GM18907 (cell line): Measurements from ENCODE around the gene ZCWPW1.
"Not testable (repeated sequence)": the region's sequence is repeated elsewhere in the genome, so short reads cannot be mapped to it uniquely, and the experiment has no call there.

Experiments used
- ATAC-seq: cut with Tn5 transposase; IDR thresholded peaks from one replicate; pipeline ENCODE4 v1.9.1; 2021; ENCODE audit warnings: mild to moderate bottlenecking, moderate library complexity; ENCODE audit not compliant: unreplicated experiment

Gene ZCWPW1

DNA sequence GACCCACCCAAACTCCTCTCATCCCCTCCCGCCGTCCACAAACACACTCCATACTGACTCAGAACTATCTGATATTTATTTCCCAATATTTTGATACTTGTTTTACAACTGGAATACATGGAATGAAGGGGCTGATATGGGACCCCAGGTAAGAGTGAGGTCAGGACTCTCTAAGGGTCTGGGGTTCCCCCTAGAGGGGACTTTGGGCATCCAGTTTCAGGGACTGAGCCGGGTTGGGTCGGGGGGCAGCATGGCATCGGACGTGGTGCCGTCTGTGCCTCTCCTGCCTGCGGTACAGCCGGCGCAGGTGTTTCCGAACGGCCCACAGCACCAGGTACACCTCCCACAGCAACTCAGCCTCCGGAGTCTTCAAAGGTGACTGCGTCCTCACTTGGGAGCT, 28.1 kb upstream of the ZCWPW1 start:
- ATAC-seq = no peak

DNA sequence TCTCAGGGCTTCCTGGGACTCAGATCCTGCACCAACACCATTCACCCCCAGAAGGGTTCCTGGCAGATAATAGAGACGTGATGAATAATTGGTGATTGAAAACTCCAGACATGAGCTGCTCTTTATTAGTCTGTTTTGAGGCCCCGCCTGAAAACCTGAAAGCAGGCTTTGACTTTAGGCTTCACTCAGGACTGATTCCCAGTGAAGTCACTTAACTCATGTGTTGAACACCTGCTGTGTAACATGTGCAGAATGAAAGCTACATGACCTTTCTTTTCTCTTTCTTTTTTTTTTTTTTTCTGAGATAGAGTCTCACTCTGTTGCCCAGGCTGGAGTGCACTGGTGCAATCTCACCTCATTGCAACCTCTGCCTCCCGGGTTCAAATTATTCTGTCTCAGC, 26.7 kb upstream of the ZCWPW1 start:
- ATAC-seq = no peak

DNA sequence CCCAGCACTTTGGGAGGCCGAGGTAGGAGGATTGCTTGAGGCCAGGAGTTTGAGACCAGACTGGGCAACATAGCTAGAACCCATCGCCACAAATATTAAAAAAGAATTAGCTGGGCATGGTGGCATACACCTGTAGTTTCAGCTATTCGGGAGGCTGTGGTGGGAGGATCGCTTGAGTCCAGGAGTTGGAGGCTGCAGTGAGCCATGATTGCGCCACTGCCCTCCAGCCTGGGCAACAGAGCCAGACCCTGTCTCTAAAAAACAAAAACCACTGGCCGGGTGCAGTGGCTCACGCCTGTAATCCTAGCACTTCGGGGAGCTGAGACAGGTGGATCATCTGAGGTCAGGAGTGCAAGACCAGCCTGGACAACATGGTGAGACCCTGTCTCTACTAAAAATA, 25.4 kb upstream of the ZCWPW1 start:
- not testable (repeated sequence) for ATAC-seq

DNA sequence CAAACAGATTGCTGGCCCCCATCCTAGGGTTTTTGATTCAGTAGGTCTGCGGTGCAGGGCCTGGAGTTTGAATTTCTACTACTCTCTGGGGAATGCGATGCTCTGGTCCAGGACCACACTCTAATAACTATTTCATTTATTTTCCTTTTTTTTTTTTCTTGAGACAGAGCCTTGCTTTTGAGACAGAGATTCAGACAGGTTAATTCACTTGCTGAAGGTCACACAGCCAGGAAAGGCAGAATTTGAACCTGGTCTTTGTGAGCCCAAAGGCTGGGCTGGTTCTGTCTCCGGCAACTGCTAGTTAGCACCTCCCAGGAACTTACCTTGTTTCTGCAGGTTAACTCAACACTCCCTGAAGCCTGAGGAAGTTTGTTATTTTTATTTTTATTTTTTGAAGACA, 24.0 kb upstream of the ZCWPW1 start:
- ATAC-seq = no peak

GRCh38 chr7:100449190-100449795, 20.8 kb upstream of the ZCWPW1 start:
- no peak for ATAC-seq

GRCh38 chr7:100447363-100447762, 18.9 kb upstream of the ZCWPW1 start:
- not testable (repeated sequence) for ATAC-seq

- ATAC-seq = no peak
Observed at GRCh38 chr7:100446040-100446439, 17.5 kb upstream of the ZCWPW1 start.

DNA sequence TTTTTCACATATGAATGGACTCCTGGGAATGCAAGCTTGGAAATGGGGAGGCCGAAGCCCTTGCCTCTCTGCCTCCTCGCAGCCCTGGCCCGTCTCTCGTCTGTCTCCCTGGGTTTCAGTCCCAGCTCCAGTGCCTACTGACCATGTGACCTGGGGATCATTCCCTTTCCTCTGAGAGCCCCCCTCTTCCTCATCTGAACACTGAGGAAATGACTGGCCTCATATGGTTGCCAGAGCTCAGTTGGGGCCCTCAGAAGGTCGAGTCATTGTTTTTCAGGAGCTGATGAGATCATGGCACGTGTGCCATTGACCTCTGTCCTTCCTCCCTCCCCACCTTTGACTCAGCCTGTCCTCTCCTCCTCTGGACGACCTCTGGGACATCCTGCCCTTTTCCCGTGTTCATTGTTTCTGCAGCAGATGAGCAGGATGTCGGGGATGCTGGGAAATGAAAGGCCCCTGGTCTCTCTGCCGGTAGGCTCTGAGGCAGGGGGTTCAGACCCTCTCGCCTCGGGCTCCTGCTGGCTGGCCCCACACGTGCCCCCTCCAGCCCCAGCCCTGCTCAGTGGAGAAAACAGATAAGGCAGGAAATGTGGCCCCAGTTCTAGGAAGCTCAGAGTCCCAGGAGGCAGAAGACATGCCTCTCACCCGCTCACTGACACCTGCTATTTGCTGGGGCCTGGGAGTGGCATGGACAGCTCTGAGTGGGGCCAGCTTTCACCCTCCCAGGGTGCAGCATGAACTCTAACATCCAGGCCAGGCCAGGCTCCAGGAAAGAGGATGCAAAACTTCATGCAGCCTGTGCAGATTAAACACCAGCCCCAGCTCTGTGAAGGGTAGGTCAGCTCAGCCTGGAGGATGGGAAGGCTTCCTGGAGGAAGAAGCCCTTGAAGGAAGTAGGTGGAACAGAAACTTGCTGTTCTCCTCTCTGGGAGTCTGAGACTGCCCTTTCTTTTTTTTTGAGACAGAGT, 16.1 kb upstream of the ZCWPW1 start:
- no peak for ATAC-seq

DNA sequence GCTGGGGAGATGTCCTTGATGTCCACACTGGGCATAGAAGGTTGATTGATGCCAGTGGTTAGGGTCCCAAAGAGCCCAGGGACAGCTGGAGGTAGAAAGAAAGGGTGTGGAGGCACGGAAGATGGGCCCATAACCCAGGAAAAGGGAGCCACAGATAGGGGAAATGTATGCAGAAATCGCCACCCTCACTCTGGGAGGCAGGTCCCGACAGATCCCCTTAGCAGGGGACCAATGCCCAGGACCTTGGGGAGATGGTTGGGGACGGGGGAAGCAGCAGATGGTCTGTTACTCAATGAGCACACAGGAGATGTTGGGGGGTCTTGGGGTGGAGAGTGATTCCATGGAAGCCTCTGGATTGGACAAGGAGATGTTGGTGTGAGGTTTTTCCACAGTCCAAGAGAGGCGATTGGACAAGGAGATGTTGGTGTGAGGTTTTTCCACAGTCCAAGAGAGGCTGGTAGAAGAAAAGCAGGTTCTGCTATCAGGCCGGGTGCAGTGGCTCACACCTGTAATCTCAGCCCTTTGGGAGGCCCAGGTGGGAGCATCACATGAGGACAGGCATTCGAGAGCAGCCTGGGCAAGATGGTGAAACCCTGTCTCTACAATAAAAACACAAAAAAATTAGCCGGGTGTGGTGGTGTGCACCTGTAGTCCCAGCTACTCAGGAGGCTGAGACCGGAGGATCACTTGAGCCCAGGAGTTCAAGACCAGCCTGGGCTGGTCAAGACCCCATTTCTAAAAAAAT, 14.8 kb upstream of the ZCWPW1 start:
- no peak for ATAC-seq

GRCh38 chr7:100441641-100442535, 13.4 kb upstream of the ZCWPW1 start:
- ATAC-seq = no peak

GRCh38 chr7:100439244-100439643, 10.7 kb upstream of the ZCWPW1 start:
- ATAC-seq = not testable (repeated sequence)

DNA sequence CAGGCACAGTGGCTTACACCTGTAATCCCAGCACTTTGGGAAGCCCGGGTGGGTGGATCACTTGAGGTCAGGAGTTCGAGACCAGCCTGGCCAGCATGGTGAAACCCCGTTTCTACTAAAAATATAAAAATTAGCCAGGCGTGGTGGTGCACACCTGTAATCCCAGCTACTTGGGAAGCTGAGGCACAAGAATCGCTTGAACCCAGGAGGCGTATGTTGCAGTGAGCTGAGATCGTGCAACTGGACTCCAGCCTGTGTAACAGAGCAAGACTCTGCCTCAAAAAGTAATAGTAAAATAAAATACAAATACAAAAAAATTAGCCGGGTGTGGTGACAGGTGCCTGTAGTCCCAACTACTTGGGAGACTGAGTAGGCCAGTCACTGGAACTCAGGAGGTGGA, 10.2 kb upstream of the ZCWPW1 start:
- not testable (repeated sequence) for ATAC-seq

DNA sequence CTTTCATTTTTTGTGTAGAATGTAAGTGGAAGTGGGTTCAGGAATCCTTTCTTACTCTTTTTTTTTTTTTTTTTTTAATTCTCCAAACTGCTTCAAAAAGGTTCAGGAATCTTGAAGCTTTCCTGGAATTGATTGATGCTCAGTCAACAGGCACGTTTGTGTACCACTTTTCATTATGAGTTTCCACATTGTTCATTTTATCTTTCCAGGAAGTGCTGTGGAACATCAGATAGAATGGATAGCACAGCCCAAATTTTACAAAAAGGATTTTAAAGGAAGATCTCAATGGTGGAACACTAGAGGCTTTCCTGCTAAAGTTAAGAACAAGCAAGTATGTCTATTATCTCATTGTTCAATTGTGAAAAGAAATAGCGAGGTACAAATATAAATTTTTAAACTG, 9.7 kb upstream of the ZCWPW1 start:
- no peak for ATAC-seq

GRCh38 chr7:100437150-100438100, 8.9 kb upstream of the ZCWPW1 start:
- ATAC-seq = no peak

GRCh38 chr7:100435401-100436304, 7.2 kb upstream of the ZCWPW1 start:
- peak; percentile 28 for ATAC-seq

- ATAC-seq = no peak
Observed at GRCh38 chr7:100434297-100435144, 6.0 kb upstream of the ZCWPW1 start.

- no peak for ATAC-seq
Observed at GRCh38 chr7:100433592-100434296, 5.2 kb upstream of the ZCWPW1 start.
